GOT3 (cell line): Measurements from ENCODE around the gene USP33.
"Not testable (repeated sequence)": the region's sequence is repeated elsewhere in the genome, so short reads cannot be mapped to it uniquely, and the experiment has no call there.

Experiments used
- DNase-seq: peaks from one replicate; lab custom pipeline; 2025; ENCODE audit warnings: mixed read lengths; lab: John Stamatoyannopoulos, UW

The USP33 gene

GRCh38 chr1:77671836-77672235, 87.8 kb downstream of the USP33 start:
- no peak for DNase-seq

DNA sequence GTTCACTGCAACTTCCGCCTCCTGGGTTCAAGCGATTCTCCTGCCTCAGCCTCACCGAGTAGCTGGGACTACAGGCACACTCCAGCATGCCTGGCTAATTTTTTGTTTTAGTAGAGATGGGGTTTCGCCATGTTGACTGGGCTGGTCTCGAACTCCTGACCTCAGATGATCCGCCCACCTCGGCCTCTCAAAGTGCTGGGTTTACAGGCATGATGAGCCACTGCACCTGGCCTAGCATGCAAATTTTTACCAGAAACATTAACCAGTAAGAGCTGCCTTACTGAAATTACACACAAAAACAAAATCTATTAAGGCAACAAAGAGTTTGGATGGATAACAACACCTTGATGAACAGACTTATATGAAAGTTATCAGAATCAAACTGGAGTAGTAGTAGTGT, 89.3 kb downstream of the USP33 start:
- no peak for DNase-seq

DNA sequence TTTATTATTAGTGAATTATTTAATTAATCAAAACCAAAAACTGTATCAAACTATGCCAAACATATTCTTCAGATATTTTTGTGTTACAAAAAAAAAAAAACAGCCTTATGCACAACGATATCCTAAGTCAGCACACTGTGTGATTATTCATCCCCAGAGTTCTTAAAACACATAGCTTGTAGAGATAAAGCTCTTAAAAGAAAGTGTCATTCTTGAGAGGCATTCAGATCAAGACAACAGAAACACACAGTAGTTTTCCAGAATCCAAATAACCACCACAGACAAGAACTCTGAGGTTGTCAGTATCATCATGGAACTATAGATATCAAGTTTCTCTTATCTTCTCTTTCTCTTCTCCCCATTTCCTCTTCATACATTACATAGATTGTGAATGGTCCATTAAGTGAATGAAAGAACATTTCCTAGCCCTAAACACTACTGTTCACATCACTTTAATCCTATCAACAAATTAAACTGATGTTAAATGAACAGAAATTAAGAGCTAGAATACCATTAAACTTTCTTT, 90.7 kb downstream of the USP33 start:
- DNase-seq, result no peak

DNA sequence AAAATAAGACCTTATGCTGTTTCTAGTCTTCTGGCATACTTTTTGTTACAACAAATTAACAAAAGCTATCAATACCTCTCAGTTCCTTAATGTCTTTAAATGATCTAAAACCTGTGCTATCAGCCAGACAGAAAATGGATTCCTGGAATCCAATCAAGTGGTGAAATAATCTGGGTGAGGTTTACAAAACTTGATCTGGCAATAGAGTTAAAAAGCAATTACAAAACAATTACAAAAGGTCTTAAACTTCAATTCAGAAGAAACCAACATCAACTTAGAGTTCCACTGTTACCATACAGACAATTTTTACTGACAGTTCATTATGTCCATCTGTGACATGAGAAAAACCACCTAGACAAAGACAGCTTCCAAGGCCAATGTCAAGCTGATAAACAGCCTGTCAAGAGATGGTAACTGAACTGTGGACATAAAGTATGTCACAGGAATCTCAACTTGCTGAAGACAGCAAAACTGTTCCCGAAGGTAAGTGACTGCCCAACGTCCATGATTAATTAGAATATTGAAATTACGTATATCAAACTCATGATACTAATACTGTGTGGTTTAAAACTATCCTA, 94.6 kb downstream of the USP33 start:
- no peak for DNase-seq

DNA sequence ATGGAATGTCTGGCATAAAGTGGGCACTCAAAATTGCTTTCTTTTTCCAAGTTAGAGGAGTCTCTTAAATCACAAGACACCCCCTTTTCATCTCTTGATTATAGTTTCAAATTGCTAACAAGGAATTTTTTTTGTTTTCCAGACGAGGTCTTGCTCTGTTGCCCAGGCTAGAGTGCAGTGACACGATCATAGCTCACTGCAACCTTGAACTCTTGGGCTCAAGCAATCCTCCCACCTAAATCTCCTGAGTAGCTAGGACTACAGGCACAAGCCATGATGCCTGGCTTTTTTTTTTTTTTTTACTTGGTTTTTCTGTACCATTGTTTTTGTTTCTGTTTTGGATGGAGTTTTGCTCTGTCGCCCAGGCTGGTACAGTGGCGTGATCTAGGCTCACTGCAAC, 98.0 kb downstream of the USP33 start:
- DNase-seq, result no peak

DNA sequence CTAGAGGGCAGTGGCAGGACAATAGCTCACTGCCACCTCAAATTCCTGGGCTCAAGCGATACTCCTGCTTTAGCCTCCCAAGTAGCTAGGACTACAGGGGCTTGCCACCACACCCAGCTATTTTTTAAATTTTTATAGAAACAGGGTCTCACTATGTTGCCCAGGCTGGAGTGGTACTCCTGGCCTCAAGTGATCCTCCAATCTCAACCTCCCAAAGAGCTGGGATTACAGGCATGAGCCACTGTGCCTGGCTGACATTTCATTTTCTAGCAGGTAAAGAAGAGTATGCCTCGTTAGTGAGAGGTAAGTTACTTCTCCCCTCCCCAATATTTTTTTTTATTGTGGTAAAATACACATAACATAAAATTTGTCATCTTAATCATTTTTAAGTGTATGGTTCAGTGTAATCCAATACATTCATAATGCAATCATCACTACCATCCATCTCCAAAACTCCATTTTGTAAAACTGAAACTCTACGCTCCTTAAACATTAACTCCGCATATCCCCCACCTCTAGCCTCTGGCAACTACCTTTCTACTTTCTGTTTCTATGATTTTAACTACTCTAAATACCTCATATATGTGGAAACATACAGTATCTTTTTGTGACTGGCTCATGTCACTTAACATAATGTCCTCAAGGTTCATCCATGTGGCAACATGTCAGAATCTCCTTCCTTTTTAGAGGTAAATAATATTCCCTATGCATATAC, 99.6 kb downstream of the USP33 start:
- no peak for DNase-seq

DNA sequence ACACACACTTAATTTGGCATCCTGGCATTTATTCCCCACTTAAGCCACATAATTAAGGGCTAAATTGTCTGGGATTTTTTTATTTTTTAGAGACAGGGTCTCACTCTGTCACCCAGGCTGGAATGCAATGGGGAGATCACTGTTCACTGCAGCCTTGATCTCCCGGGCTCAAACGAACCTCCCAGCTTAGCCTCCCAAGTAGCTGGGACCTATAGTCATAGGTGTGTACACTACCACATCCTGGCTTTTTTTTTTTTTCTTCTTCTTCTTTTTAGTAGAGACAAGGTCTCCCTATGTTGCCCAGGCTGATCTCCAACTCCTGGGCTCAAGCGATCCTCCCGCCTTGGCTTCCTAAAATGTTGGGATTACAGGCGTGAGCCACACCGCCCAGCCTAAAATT, 101.4 kb downstream of the USP33 start:
- no peak for DNase-seq

GRCh38 chr1:77655431-77655974, 104.1 kb downstream of the USP33 start:
- DNase-seq, result no peak

DNA sequence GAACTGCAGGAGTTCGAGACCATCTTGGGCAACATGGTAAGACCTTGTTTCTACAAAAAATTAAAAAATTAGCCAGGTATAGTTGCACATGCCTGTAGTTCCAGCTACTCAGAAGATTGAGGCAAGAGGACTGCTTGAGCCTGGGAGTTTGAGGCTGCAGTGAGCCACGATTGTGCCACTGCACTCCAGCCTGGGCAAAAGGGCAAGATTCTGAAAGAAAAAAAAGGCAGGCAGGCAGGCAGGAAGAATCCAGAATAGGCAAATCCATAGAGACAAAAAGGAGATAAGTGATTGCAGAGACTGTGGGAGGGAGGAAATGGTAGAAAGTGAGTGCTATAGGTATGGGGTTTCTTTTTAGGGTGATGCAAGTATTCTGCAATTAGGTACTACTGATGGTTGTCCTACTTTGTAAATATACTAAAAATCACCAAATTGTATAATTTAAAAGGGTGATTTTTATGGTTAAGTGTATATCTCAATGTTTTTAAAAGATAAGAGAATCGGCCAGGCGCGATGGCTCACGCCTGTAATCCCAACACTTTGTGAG, 106.6 kb downstream of the USP33 start:
- DNase-seq, result no peak

DNA sequence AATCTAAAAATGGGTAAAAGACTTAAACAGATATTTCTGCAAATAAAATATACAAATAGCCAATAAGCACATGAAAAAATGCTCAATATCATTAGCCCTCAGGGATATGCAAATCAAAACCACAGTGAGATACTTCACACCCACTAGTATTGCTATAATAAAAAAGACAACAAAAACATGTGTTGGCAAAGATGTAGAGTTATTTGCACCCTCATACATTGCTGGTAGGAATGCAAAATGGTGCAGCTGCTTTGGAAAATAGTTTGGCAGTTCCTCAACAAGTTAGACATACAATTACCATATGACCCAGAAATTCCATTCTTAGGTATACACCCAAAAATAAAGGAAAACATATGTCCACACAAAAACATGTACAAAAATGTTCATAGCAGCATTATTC, 107.4 kb downstream of the USP33 start:
- no peak for DNase-seq

DNA sequence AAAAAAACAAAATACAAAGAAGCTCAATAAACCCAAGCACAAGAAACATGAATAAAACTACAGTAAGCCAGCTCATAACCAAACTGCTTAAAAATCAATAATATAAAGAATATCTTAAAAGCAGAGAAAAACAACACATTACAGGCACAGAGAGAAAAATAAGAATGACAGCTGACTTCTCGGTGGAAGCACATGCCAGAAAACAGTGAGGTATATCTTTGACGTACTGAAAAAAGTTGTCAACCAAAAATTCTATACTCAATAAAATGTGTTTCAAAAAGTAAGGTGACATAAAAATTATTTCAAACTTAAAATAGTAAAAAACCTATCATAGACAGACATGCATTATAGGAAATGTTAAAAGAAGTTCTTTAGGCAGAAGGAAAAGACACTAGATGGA, 110.5 kb downstream of the USP33 start:
- DNase-seq, result no peak

DNA sequence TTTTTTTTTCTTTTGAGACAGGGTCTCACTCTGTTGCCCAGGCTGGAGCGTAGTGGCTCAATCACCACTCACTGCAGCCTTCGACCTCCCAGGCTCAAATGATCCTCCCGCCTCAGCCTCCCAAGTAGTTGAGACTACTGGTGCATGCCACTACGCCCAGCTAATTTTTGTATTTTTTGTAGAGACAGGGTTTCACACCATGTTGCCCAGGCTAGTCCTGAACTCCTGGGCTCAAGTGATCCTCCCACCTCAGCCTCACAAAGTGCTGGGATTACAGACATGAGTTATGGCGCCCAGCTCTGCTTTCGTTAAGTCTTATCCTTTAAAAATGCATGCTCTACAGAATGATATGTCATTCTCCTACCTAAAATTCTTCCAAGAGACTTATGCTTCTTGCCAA, 113.4 kb downstream of the USP33 start:
- not testable (repeated sequence) for DNase-seq
